Karpas-422 (cell line): Measurements from ENCODE around the gene ASB18. TPM values are rescaled to one million over a fixed set of nuclear protein-coding genes. Genes with fewer than 3 reads are reported as not detected.

Source experiments
- DNase-seq: peaks from one replicate; pipeline ENCODE4 v3.0.0-alpha.2; 2015
- H2AFZ ChIP-seq: fragments of 200-600 bp; sonication (generic); 2 replicates; pipeline ENCODE4 v1.6.1; 2014; ENCODE audit warnings: antibody characterized with exemption, low read length, mixed read lengths
- H3K27ac ChIP-seq: fragments of 200-600 bp; sonication (generic); 2 replicates; pipeline ENCODE4 v1.5.1; 2014; ENCODE audit warnings: mild to moderate bottlenecking, low read length, moderate library complexity
- H3K27me3 ChIP-seq: fragments of 200-600 bp; sonication (generic); 2 replicates; pipeline ENCODE4 v1.6.1; 2014; ENCODE audit warnings: low read length, mixed read lengths
- H3K36me3 ChIP-seq: fragments of 200-600 bp; sonication (generic); 2 replicates; pipeline ENCODE4 v1.6.1; 2014; ENCODE audit warnings: low read length, mixed read lengths; ENCODE audit not compliant: insufficient read depth
- H3K4me1 ChIP-seq: fragments of 200-600 bp; sonication (generic); 2 replicates; pipeline ENCODE4 v1.6.1; 2014; ENCODE audit warnings: mild to moderate bottlenecking, low read length, mixed read lengths
- H3K4me2 ChIP-seq: fragments of 200-600 bp; sonication (generic); 2 replicates; pipeline ENCODE4 v1.6.1; 2014; ENCODE audit warnings: low read length, low read depth, mild to moderate bottlenecking; ENCODE audit not compliant: poor library complexity, severe bottlenecking
- H3K4me3 ChIP-seq: fragments of 200-600 bp; sonication (generic); 2 replicates; pipeline ENCODE4 v1.5.1; 2014; ENCODE audit warnings: mild to moderate bottlenecking, antibody characterized with exemption, low read length, mixed read lengths
- H3K79me2 ChIP-seq: fragments of 200-600 bp; sonication (generic); 2 replicates; pipeline ENCODE4 v1.6.1; 2014; ENCODE audit warnings: mild to moderate bottlenecking, low read length, mixed read lengths
- H3K9ac ChIP-seq: fragments of 200-600 bp; sonication (generic); 2 replicates; pipeline ENCODE4 v1.6.0; 2014; ENCODE audit warnings: low read length
- H3K9me2 ChIP-seq: fragments of 200-600 bp; sonication (generic), shearing (Covaris generic); replicated peaks from 2 replicates; pipeline ENCODE4 v1.6.0; 2014; ENCODE audit warnings: mild to moderate bottlenecking, low read length, moderate library complexity; ENCODE audit not compliant: insufficient read depth
- H3K9me3 ChIP-seq: fragments of 300-700, 200-600 bp; sonication (generic); 2 replicates; pipeline ENCODE4 v1.6.1; 2014; ENCODE audit warnings: low read length, mixed read lengths
- H4K20me1 ChIP-seq: fragments of 200-600 bp; sonication (generic); 2 replicates; pipeline ENCODE4 v1.6.1; 2014; ENCODE audit warnings: mild to moderate bottlenecking, antibody characterized with exemption, low read length, low read depth; ENCODE audit not compliant: insufficient read depth
- total RNA-seq: library from RNA; depleted of rRNA; stranded (reverse); fragments of >200 nt; shearing (Covaris generic); gene quantifications from 2 replicates; pipeline ENCODE4 v1.2.3, GENCODE V29; 2014; ENCODE audit warnings: low replicate concordance

ASB18 gene
- total RNA-seq, 1 experiment from 2014 or later, result not detected

DNA sequence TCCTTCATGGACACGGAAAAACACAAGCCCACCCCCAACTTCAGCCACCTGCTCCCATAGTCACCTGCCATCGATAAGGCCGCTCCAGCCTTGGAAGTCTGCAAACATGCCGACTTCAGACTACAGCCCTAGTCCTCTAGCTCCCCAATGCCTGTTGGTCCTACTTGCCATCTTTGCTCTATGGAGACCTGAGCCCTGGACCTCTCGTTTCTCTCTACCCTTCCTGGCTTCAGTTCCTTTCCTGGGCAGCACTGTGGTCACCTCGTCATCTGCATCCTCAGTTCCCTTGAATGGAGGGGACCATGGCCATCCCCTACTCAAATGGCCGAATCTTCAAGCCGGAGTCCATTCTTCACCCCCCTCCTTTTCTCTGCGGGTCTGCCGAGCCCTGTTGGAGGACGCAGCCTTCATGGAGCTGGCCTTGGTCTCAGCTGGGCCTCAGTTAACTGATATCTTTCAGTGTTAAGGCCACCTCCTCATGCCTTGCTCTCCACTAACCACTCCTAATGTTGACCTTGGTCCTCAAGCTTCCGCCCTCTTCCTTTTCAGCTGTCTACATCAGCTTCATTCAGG is 48.4 kb downstream of the ASB18 start:
- no peak overlapping the region for H2AFZ ChIP-seq
- H4K20me1 ChIP-seq, result no peaks in the 10 kb centered on the region
- no peaks in the 10 kb centered on the region for H3K36me3 ChIP-seq
- H3K27ac ChIP-seq, result no peak overlapping the region
- H3K79me2 ChIP-seq, result no peaks in the 10 kb centered on the region
- no peak overlapping the region for H3K4me3 ChIP-seq
- H3K4me2 ChIP-seq, result no peak overlapping the region
- no peak overlapping the region for H3K9ac ChIP-seq
- H3K4me1 ChIP-seq, result no peaks in the 10 kb centered on the region
- no peak for DNase-seq
- H3K27me3 ChIP-seq, result no peaks in the 10 kb centered on the region
- H3K9me2 ChIP-seq, result no peaks in the 10 kb centered on the region
- no peaks in the 10 kb centered on the region for H3K9me3 ChIP-seq

DNA sequence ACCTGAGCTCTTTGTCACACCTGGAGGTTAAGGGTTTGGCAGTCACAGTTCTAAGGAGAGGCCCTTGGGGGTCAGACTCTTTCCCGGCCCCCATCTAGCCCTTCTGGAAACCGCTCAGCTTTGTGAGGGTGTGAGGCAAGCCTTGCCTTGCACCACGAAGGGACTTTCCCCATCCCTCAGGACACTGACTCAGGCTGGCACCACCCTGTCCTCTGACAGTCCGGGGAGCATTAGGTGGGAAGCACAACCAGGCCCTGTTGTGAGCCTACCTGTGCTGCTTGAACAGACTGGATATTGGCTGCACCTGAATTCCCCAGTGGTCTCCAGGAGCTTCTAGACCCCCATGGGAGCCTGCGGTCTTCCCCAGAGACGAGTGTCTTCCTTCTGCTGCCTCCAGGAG is 49.0 kb downstream of the ASB18 start:
- H3K9ac ChIP-seq, result no peak overlapping the region
- no peak for DNase-seq
- no peaks in the 10 kb centered on the region for H3K36me3 ChIP-seq
- H2AFZ ChIP-seq, result no peak overlapping the region
- H3K4me2 ChIP-seq, result no peak overlapping the region
- no peaks in the 10 kb centered on the region for H3K27me3 ChIP-seq
- H4K20me1 ChIP-seq, result no peaks in the 10 kb centered on the region
- no peaks in the 10 kb centered on the region for H3K4me1 ChIP-seq
- no peaks in the 10 kb centered on the region for H3K9me2 ChIP-seq
- no peak overlapping the region for H3K4me3 ChIP-seq
- no peak overlapping the region for H3K27ac ChIP-seq
- no peaks in the 10 kb centered on the region for H3K79me2 ChIP-seq
- no peaks in the 10 kb centered on the region for H3K9me3 ChIP-seq

DNA sequence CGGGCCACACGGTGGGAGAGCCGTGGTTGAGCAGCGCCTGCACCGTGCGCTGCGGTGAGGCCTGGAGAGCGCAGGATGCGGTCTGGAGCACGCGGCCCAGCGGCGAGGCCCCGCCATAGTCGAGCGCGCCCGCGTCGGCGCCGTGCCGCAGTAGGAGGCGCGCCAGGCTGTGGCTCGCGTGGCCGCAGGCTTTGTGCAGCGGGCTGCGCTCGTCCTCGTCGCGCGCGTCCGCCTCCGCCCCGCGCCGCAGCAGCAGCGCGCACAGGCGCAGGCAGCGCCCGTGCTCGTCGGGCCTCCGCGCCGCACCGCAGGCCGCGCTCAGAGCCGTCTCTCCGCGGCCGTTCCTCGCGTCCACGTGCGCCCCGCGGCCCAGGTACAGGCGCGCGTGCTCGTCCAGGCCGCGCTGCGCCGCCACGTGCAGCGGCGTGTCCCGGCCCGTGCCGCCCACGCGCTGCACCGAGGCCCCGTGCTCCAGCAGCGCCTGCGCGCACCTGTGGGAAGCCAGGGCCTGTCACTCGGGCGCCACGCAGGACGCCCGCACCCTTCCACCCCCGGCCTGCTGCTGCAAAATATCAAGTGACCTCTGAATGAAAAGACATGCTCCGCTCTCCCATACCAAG is 49.7 kb downstream of the ASB18 start:
- no peak overlapping the region for H3K4me3 ChIP-seq
- H3K36me3 ChIP-seq, result no peaks in the 10 kb centered on the region
- DNase-seq, result no peak
- H3K9me2 ChIP-seq, result no peaks in the 10 kb centered on the region
- no peaks in the 10 kb centered on the region for H3K79me2 ChIP-seq
- no peaks in the 10 kb centered on the region for H3K4me1 ChIP-seq
- H3K9me3 ChIP-seq, result no peaks in the 10 kb centered on the region
- no peak overlapping the region for H3K27ac ChIP-seq
- no peak overlapping the region for H3K9ac ChIP-seq
- no peaks in the 10 kb centered on the region for H3K27me3 ChIP-seq
- H4K20me1 ChIP-seq, result no peaks in the 10 kb centered on the region
- no peak overlapping the region for H2AFZ ChIP-seq
- no peak overlapping the region for H3K4me2 ChIP-seq

DNA sequence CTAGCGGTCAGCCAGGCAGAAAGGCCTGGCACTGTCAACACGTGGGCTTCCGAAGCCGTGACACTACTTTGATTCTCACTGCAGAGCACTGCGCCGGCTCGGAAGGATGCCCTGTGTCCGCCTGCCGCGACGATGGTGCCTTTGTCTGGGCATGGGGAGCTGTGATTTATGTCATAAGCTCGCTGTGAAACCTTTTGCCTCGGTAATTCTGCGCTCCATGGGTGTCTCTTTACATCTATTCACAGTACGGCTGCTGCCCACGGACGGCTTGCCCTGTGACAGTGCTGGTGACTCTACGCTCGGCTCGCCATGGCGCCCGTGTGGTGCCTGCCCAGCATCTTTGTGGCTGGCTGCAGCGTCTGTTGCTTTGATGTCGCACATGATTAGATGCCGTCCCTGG is 52.9 kb downstream of the ASB18 start:
- no peak for DNase-seq
- no peak overlapping the region for H3K27ac ChIP-seq
- no peaks in the 10 kb centered on the region for H3K9me3 ChIP-seq
- H4K20me1 ChIP-seq, result no peaks in the 10 kb centered on the region
- H3K9ac ChIP-seq, result no peak overlapping the region
- H3K36me3 ChIP-seq, result no peaks in the 10 kb centered on the region
- no peaks in the 10 kb centered on the region for H3K9me2 ChIP-seq
- no peaks in the 10 kb centered on the region for H3K79me2 ChIP-seq
- H3K4me2 ChIP-seq, result no peak overlapping the region
- no peaks in the 10 kb centered on the region for H3K27me3 ChIP-seq
- no peaks in the 10 kb centered on the region for H3K4me1 ChIP-seq
- no peak overlapping the region for H2AFZ ChIP-seq
- H3K4me3 ChIP-seq, result no peak overlapping the region

DNA sequence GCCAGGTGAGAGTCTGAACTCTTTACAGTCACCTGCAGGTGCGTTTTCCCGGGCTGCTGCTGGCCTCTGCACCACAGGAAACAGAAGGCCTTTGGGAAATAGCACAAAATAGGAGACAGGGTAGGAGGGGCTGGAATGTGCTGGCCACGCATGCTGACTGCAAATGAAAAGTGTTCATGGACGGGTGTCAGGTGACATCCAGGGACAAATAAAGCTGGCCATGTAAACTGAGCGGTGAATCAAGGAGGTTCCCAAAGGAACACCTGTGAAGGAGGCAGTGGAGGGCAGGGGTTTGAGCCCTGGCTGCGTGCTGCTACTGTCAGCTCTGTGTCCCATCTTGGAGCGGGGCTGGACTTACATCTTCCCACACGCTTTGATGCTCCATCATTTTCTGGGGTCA is 53.7 kb downstream of the ASB18 start:
- H3K4me1 ChIP-seq, result no peaks in the 10 kb centered on the region
- no peaks in the 10 kb centered on the region for H3K36me3 ChIP-seq
- no peaks in the 10 kb centered on the region for H3K9me3 ChIP-seq
- H3K9ac ChIP-seq, result no peak overlapping the region
- H3K27me3 ChIP-seq, result no peaks in the 10 kb centered on the region
- no peaks in the 10 kb centered on the region for H4K20me1 ChIP-seq
- H3K4me3 ChIP-seq, result no peak overlapping the region
- H3K27ac ChIP-seq, result no peak overlapping the region
- DNase-seq, result no peak
- no peak overlapping the region for H3K4me2 ChIP-seq
- H3K79me2 ChIP-seq, result no peaks in the 10 kb centered on the region
- H3K9me2 ChIP-seq, result no peaks in the 10 kb centered on the region
- no peak overlapping the region for H2AFZ ChIP-seq

DNA sequence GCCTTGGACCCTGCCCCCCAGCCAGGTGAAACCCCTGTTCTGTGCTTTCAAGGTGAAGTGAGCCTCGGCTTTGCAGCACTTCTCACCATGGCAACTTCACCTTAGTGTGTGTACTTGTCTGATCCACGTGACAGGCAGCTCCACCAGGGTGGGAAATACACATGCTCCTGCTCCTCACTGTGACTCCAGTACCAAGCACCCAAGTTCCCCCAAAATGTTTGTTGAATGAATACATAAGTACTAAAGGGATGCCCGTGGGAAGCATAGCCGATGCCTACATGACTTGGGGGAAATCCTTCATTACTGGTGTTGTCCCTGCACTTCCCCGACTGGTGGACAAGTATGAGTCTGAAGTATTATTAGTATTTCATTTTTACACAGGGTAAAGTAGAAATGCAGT is 54.2 kb downstream of the ASB18 start:
- Histone ChIP-seq H2AFZ (no peak overlapping the region), H3K4me2 (no peak overlapping the region), H3K9ac (no peak overlapping the region), H3K9me3 (no peaks in the 10 kb centered on the region), H3K79me2 (no peaks in the 10 kb centered on the region), H4K20me1 (no peaks in the 10 kb centered on the region), H3K4me1 (no peaks in the 10 kb centered on the region), H3K36me3 (no peaks in the 10 kb centered on the region), H3K9me2 (no peaks in the 10 kb centered on the region), H3K27ac (no peak overlapping the region), H3K27me3 (no peaks in the 10 kb centered on the region), H3K4me3 (no peak overlapping the region)
- DNase-seq, result no peak

DNA sequence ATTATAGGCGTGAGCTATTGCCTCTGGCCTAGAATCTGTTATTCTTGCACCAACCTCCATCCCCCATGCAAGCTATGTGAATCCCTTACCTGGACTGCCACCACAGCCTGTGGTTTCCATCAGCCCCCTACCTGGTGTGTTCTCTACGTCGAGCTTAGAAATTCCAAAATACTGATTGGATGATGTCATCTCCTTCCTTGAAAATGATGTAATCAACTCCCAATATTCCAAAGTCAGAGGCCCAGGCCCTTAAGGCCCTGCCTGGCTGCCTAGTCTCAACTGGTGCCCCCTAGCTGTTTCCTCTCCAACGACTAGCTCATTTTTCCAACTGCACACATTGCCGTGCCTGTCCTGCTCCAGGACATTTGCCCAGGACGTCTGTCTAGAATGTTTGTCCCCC is 54.7 kb downstream of the ASB18 start:
- no peaks in the 10 kb centered on the region for H3K9me2 ChIP-seq
- no peaks in the 10 kb centered on the region for H3K4me1 ChIP-seq
- H3K27ac ChIP-seq, result no peak overlapping the region
- no peak overlapping the region for H2AFZ ChIP-seq
- no peak overlapping the region for H3K4me2 ChIP-seq
- H3K9ac ChIP-seq, result no peak overlapping the region
- no peaks in the 10 kb centered on the region for H3K36me3 ChIP-seq
- no peaks in the 10 kb centered on the region for H3K27me3 ChIP-seq
- H3K79me2 ChIP-seq, result no peaks in the 10 kb centered on the region
- H3K4me3 ChIP-seq, result no peak overlapping the region
- no peak for DNase-seq
- H3K9me3 ChIP-seq, result no peaks in the 10 kb centered on the region
- no peaks in the 10 kb centered on the region for H4K20me1 ChIP-seq

DNA sequence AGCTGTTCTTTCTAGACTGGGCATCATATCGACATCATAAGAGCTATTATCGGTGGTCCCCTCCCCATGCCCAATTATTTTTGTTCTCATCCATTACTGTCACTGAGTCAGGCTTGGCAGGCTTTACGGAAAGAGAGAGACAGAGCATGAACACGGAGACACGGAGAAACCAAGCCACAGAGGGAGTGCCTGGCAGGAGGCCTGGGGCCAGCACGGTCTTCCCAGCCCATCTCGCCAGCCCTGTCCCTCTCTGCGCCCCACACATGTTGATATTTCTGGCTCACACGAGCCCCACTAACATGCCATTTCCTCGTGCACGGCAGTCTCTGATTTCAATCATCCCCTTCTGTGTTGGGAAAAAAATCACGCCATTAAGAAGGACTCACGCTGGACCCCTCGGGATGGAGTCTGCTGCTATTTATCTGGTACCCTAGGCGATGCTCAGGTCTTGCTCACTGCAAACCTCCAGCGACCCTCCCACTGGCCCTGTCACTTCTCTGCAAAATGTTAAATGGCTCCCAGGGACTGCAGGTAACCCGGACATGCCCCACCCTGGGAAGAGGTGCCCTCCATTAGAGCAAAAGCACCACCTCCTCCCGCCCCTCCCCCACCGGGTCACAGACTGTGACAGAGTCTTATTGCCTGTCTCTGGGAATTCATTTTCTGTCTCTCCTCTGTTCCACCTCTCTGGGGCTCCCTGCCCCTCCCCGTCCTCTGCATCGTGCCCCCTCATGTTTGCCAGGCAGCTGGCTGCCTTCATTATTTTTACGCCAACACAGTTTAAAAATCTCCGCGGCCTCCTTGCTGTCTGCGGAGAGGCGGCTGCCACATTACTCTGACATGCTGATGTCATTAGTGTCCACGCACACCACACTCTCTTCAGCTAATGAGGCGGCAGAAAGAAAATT is 55.9 kb downstream of the ASB18 start:
- Histone ChIP-seq H3K36me3 (no peaks in the 10 kb centered on the region), H3K27me3 (no peaks in the 10 kb centered on the region), H3K4me1 (no peaks in the 10 kb centered on the region), H3K4me2 (no peak overlapping the region), H3K9me3 (no peaks in the 10 kb centered on the region), H3K4me3 (no peak overlapping the region), H3K79me2 (no peaks in the 10 kb centered on the region), H3K9ac (no peak overlapping the region), H3K27ac (no peak overlapping the region), H4K20me1 (no peaks in the 10 kb centered on the region), H3K9me2 (no peaks in the 10 kb centered on the region), H2AFZ (no peak overlapping the region)
- DNase-seq, result no peak
